Left ventricle myocardium inferior (tissue), 1 donor: ENCODE measurements around the gene CA11. TPM values are rescaled to one million over a fixed set of nuclear protein-coding genes. Genes with fewer than 3 reads are reported as not detected.

Experiments
- DNase-seq: peaks from one replicate; pipeline ENCODE4 v3.0.0-alpha.2; 2020
- H3K27ac ChIP-seq: fragments of 200-600 bp; replicated peaks from 2 replicates; pipeline ENCODE4 v1.8.0; 2021
- H3K27me3 ChIP-seq: fragments of 200-600 bp; 2 replicates; pipeline ENCODE4 v1.8.0; 2021; ENCODE audit warnings: low read depth
- H3K36me3 ChIP-seq: fragments of 200-600 bp; 2 replicates; pipeline ENCODE4 v1.8.0; 2021
- H3K4me1 ChIP-seq: fragments of 200-600 bp; 2 replicates; pipeline ENCODE4 v1.8.0; 2021
- H3K4me3 ChIP-seq: fragments of 200-600 bp; 2 replicates; pipeline ENCODE4 v1.8.0; 2021; ENCODE audit warnings: mild to moderate bottlenecking, moderate library complexity
- H3K9me3 ChIP-seq: fragments of 200-600 bp; replicated peaks from 2 replicates; pipeline ENCODE4 v1.8.0; 2021
- intact Hi-C: fragments of 100-400 bp; cut with micrococcal nuclease; formaldehyde crosslinking; loops from one replicate; pipeline ENCODE4 v1.11.0; 2022
- total RNA-seq: library from RNA; stranded (reverse); fragmentation: NEBNext Ultra II Directional; extraction: Animal tissue kit (Norgen Biotek cat#: 25700); gene quantifications from one replicate; pipeline ENCODE4 v1.2.1, GENCODE V29; 2021
- TF ChIP-seq, protein P1 (sequence below): fragments of 200-600 bp; IDR thresholded peaks from 2 replicates; pipeline ENCODE4 v1.8.0; 2021; ENCODE audit warnings: antibody characterized with exemption, mild to moderate bottlenecking, borderline replicate concordance
- donor health status: DM: no; HTN: yes; CAD: no; lungs with severe emphysema.

The CA11 gene
- total RNA-seq, 1 donor from 2014 or later, result 4.5 TPM

DNA sequence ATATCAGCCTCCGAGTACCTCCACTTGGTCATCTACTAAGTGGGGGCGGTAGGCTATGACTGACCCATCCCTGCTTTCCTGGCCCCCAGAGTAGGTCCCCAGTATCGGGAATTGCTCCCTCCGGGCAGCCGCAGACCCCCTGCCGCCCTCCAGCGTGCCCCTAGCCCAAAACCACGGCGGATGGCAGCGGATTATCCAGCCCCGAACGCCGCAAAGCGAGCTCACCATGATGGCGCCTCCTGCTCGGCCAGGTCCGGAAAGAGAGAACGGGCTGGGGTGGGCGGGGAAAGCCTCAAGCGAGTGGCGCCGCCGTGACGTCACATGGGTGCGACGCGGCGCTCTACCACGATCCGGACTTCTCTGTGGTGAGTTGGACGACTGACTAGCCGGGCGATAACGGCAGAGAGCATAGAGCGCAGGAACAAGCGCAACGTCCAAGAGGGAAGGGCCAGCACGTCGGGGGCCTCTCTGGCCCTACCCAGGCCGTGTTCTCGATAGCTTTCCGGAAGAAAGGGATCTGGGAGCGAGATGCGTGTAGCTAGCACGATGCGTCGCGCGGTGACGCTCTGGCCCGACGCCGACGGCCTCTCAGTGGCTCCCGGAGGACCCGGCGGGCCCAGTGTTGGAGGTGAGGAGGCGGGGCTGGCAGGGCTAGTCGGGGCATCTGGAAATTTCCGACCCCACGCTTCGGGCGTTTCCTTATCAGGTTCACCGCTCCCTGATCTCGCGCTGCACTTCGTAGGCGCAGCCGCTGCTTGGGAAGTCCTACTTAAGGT lies 26.9 kb downstream of the CA11 start, which contains the start of the genes RPL18 and SPHK2:
Gene RPL18 (minus strand): TSS at position 263 of the 776 bp plus-strand sequence. CDS start 35 bp downstream, at position 228.
Gene SPHK2 (plus strand): TSS at position 591 of the 776 bp plus-strand sequence. CDS start 1,009 bp downstream, outside the sequence.
- TF ChIP-seq, protein P1, sequence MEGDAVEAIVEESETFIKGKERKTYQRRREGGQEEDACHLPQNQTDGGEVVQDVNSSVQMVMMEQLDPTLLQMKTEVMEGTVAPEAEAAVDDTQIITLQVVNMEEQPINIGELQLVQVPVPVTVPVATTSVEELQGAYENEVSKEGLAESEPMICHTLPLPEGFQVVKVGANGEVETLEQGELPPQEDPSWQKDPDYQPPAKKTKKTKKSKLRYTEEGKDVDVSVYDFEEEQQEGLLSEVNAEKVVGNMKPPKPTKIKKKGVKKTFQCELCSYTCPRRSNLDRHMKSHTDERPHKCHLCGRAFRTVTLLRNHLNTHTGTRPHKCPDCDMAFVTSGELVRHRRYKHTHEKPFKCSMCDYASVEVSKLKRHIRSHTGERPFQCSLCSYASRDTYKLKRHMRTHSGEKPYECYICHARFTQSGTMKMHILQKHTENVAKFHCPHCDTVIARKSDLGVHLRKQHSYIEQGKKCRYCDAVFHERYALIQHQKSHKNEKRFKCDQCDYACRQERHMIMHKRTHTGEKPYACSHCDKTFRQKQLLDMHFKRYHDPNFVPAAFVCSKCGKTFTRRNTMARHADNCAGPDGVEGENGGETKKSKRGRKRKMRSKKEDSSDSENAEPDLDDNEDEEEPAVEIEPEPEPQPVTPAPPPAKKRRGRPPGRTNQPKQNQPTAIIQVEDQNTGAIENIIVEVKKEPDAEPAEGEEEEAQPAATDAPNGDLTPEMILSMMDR, result no peak
- Histone ChIP-seq H3K36me3 (peaks cover 42% of the 10 kb centered on the region), H3K27me3 (no peaks in the 10 kb centered on the region), H3K4me3 (peak within 1 kb of the TSS; percentile 79), H3K27ac (peak within 1 kb of the TSS; percentile 88), H3K4me1 (peaks cover 79% of the 10 kb centered on the region), H3K9me3 (no peaks in the 10 kb centered on the region)
- intact Hi-C loops, result no loop called here
- DNase-seq, result peak; percentile 97

DNA sequence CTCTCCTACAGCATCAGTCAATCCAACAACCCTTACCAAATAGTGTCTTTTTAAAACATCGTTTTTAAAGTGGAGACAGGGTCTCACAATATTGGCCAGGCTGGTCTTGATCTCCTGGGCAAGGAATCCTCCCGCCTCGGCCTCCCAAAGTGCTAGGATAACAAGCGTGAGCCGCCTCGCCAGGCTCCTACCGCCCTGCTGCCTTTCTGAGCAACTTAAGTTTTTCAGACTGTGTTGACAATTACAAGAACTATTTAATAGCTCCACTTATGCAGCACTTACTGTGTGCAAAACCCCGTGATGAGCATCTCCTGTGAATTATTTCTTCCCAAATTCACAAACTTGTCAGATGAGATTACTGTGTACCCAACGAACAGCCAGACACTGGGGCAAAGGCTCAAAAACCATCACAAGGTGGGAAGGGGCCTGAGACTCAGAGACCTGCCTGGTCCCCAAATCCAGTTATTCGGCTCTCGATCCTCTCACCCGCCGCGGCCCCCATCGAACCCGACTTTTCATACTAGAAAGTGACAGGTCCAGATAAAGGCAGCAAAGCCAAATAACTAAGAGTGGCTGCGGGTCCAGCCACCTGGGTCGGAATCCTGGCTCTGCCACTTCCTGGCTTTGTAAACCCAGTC lies 27.6 kb downstream of the CA11 start:
- no peaks in the 10 kb centered on the region for H3K27me3 ChIP-seq
- peaks cover 42% of the 10 kb centered on the region for H3K36me3 ChIP-seq
- TF ChIP-seq, protein P1, result no peak
- peak overlapping the region; percentile 79 for H3K4me3 ChIP-seq
- peaks cover 75% of the 10 kb centered on the region for H3K4me1 ChIP-seq
- no peak for DNase-seq
- intact Hi-C loops, result no loop called here
- no peaks in the 10 kb centered on the region for H3K9me3 ChIP-seq
- H3K27ac ChIP-seq, result peak overlapping the region; percentile 88

DNA sequence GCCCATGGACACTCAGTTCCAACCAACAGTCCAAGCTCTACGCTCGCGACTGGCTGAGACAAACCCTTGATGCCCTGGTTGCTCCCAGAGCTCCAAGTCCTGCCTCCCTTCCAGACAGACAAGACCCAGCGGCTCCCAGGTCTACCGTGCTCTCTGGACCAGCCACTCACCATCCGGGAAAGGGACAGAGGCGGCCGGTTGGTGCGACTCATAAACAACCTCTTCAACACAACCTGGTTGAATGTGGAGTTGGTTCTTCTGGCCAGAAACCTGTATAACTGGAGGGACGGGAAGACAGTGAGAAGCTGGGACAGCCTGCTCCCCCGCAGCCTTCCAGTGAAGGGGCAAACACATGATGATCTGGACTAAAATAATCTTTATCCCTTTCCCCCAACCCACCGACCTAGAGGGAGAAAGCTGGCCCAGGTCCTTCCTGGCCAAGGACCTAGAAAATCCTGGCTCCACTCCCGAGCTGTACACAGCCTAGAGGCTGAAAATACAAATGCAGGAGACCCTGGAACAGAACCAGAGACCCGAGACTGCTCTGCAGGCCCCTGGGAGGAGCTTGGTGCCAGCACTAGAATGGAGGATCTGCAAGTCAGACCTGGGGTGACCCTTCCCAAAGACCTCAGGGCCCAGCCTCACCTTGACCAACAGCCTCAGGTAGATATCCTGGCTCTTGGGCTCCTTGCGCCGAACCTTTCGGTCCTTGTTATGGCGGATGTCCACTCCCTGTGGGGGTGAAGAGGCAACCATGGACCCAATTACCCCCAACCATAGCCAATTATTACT lies 28.6 kb downstream of the CA11 start:
- TF ChIP-seq, protein P1, result no peak
- peaks cover 65% of the 10 kb centered on the region for H3K4me1 ChIP-seq
- intact Hi-C loops, result no loop called here
- peaks cover 42% of the 10 kb centered on the region for H3K36me3 ChIP-seq
- no peak for DNase-seq
- no peaks in the 10 kb centered on the region for H3K9me3 ChIP-seq
- no peaks in the 10 kb centered on the region for H3K27me3 ChIP-seq
- peak overlapping the region; percentile 88 for H3K27ac ChIP-seq
- peak overlapping the region; percentile 79 for H3K4me3 ChIP-seq

DNA sequence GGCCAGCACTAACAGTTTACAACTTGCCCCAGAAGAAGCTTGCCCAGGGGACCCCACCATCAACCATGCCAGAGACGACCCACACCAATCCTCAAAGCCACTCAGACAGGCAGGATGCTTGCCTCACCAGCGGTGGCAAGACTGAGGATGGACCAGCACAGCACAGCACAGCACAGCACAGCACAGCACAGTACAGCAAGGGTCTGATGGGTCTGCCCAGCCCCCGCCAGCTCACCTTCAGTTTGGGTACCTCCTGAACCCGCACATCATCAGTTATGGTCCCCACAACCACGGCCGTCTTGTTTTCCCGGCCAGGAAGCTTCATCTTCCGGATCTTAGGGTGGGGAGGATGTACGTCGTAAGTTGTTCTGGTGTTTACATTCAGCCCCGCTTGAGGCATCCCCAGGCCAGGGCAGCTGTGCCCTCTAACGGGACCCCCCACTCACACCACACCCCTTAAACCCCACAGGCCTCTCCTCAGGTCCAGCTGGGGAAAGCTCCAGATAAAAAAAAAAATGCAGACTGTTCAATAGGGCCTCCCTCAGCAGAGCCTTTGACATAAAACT lies 29.4 kb downstream of the CA11 start:
- peak overlapping the region; percentile 79 for H3K4me3 ChIP-seq
- H3K9me3 ChIP-seq, result no peaks in the 10 kb centered on the region
- DNase-seq, result no peak
- TF ChIP-seq, protein P1, result no peak
- intact Hi-C loops, result no loop called here
- H3K27ac ChIP-seq, result no peak overlapping the region
- H3K36me3 ChIP-seq, result peaks cover 40% of the 10 kb centered on the region
- H3K27me3 ChIP-seq, result no peaks in the 10 kb centered on the region
- H3K4me1 ChIP-seq, result peaks cover 64% of the 10 kb centered on the region

DNA sequence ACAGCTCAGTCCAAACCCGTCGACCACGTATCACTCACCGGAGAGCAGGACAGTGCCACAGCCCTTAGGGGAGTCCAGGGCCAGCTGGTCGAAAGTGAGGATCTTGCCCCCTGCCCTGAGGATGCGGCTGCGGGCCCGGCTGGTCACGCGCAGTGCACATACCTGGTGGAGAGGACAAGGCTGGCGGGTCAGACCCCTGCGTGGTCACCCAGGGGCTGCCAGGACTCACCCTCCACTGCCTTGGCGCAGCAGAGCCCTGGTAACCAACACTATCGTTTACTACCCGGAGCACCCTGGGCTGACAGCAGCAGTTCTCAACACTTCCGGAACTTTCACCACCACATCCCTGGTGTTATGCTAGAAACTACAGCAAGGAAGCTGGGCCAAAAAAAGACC lies 29.9 kb downstream of the CA11 start:
- Histone ChIP-seq H3K36me3 (peaks cover 35% of the 10 kb centered on the region), H3K27ac (no peak overlapping the region), H3K9me3 (no peaks in the 10 kb centered on the region), H3K27me3 (no peaks in the 10 kb centered on the region), H3K4me1 (peaks cover 61% of the 10 kb centered on the region), H3K4me3 (no peak overlapping the region)
- DNase-seq, result no peak
- intact Hi-C loops, result no loop called here
- TF ChIP-seq, protein P1, result no peak
